GM18508 (cell line): Measurements from ENCODE around the gene KCNQ1.

Source experiments
- ATAC-seq: cut with Tn5 transposase; IDR thresholded peaks from one replicate; pipeline ENCODE4 v1.9.1; 2021; ENCODE audit warnings: moderate number of reproducible peaks; ENCODE audit not compliant: insufficient read depth, unreplicated experiment

The KCNQ1 gene

GRCh38 chr11:2849994-2850770, 405.4 kb downstream of the KCNQ1 start:
- ATAC-seq: no peak

- ATAC-seq: no peak
Measured at GRCh38 chr11:2853401-2853800, 408.6 kb downstream of the KCNQ1 start.

- no peak for ATAC-seq
Measured at GRCh38 chr11:2853997-2854560, 409.3 kb downstream of the KCNQ1 start.

- ATAC-seq: no peak
Measured at GRCh38 chr11:2855162-2855561, 410.4 kb downstream of the KCNQ1 start.

- ATAC-seq: no peak
Measured at GRCh38 chr11:2857276-2857675, 412.5 kb downstream of the KCNQ1 start.

GRCh38 chr11:2857918-2858317, 413.1 kb downstream of the KCNQ1 start:
- ATAC-seq: no peak

- ATAC-seq: no peak
Measured at GRCh38 chr11:2858995-2859698, 414.3 kb downstream of the KCNQ1 start.

GRCh38 chr11:2859699-2860037, 414.9 kb downstream of the KCNQ1 start:
- no peak for ATAC-seq

GRCh38 chr11:2860636-2861035, 415.8 kb downstream of the KCNQ1 start:
- no peak for ATAC-seq

- ATAC-seq: no peak
Measured at GRCh38 chr11:2862395-2863275, 417.8 kb downstream of the KCNQ1 start.

GRCh38 chr11:2863276-2863618, 418.4 kb downstream of the KCNQ1 start:
- ATAC-seq: no peak

- ATAC-seq: no peak
Measured at GRCh38 chr11:2864901-2865300, 420.1 kb downstream of the KCNQ1 start.

GRCh38 chr11:2865922-2866577, 421.2 kb downstream of the KCNQ1 start:
- ATAC-seq: no peak

GRCh38 chr11:2867142-2867541, 422.3 kb downstream of the KCNQ1 start:
- ATAC-seq: no peak

GRCh38 chr11:2867722-2868505, 423.1 kb downstream of the KCNQ1 start:
- no peak for ATAC-seq

GRCh38 chr11:2868506-2869133, 423.8 kb downstream of the KCNQ1 start:
- ATAC-seq: no peak

- no peak for ATAC-seq
Measured at GRCh38 chr11:2869134-2869526, 424.3 kb downstream of the KCNQ1 start.

- no peak for ATAC-seq
Measured at GRCh38 chr11:2869561-2870427, 425.0 kb downstream of the KCNQ1 start.
